ENCODE measurements around the gene BTNL2.
"Not testable (repeated sequence)": the region's sequence is repeated elsewhere in the genome, so short reads cannot be mapped to it uniquely, and the experiment has no call there.

BTNL2 gene

GRCh38 chr6:32369660-32370059 is 37.3 kb downstream of the BTNL2 start:
- Histone ChIP-seq H3K27me3 (ENCODE audit: insufficient read depth, low read length, poor library complexity, severe bottlenecking) (no peaks in the 10 kb centered on the region), H3K4me2 (ENCODE audit: low read depth, low read length, poor library complexity, severe bottlenecking) (no peak overlapping the region), H3K4me3 (ENCODE audit: low read length, poor library complexity, severe bottlenecking) (no peak overlapping the region), H4K20me1 (ENCODE audit: insufficient read depth, low read length, poor library complexity, severe bottlenecking) (no peaks in the 10 kb centered on the region), H3K4me1 (ENCODE audit: insufficient read depth, low read length, poor library complexity, severe bottlenecking) (peaks cover 57% of the 10 kb centered on the region), H3K9me2 (replicated peaks; ENCODE audit: low read depth, low read length) (no peaks in the 10 kb centered on the region), H3K79me2 (ENCODE audit: insufficient read depth, low read length) (no peaks in the 10 kb centered on the region), H2AFZ (ENCODE audit: low read length) (no peak overlapping the region), H3K36me3 (ENCODE audit: insufficient read depth, low read length) (no peaks in the 10 kb centered on the region), H3K9ac (ENCODE audit: low read depth, low read length, poor library complexity, severe bottlenecking) (no peak overlapping the region), H3K9me3 (ENCODE audit: insufficient read depth, low read depth, low read length) (no peaks in the 10 kb centered on the region), H3F3A (ENCODE audit: low read depth) (no peaks in the 10 kb centered on the region)
- TF ChIP-seq CTCF (conservative IDR thresholded peaks at IDR 0.05; ENCODE audit: low read length): no peak
- TF ChIP-seq EZH2phosphoT487 (IDR thresholded peaks at IDR 0.05; ENCODE audit: borderline replicate concordance): no peak

- Histone ChIP-seq H3K9me2 (replicated peaks; ENCODE audit: low read depth, low read length) (no peaks in the 10 kb centered on the region), H3K79me2 (ENCODE audit: insufficient read depth, low read length) (no peaks in the 10 kb centered on the region), H4K20me1 (ENCODE audit: insufficient read depth, low read length, poor library complexity, severe bottlenecking) (no peaks in the 10 kb centered on the region), H3F3A (ENCODE audit: low read depth) (no peaks in the 10 kb centered on the region), H3K9ac (ENCODE audit: low read depth, low read length, poor library complexity, severe bottlenecking) (no peak overlapping the region), H3K9me3 (ENCODE audit: insufficient read depth, low read depth, low read length) (no peaks in the 10 kb centered on the region), H3K4me3 (ENCODE audit: low read length, poor library complexity, severe bottlenecking) (no peak overlapping the region), H3K4me1 (ENCODE audit: insufficient read depth, low read length, poor library complexity, severe bottlenecking) (peaks cover 64% of the 10 kb centered on the region), H3K36me3 (ENCODE audit: insufficient read depth, low read length) (no peaks in the 10 kb centered on the region), H2AFZ (ENCODE audit: low read length) (no peak overlapping the region), H3K27me3 (ENCODE audit: insufficient read depth, low read length, poor library complexity, severe bottlenecking) (no peaks in the 10 kb centered on the region), H3K4me2 (ENCODE audit: low read depth, low read length, poor library complexity, severe bottlenecking) (no peak overlapping the region)
- TF ChIP-seq CTCF (conservative IDR thresholded peaks at IDR 0.05; ENCODE audit: low read length) (no peak), EZH2phosphoT487 (IDR thresholded peaks at IDR 0.05; ENCODE audit: borderline replicate concordance) (no peak)
Observed at GRCh38 chr6:32367644-32368043, 39.3 kb downstream of the BTNL2 start.

- peaks cover 54% of the 10 kb centered on the region for H3K4me1 ChIP-seq (ENCODE audit: insufficient read depth, low read length, poor library complexity, severe bottlenecking)
- H3K9me3 ChIP-seq (ENCODE audit: insufficient read depth, low read depth, low read length); H3K36me3 ChIP-seq (ENCODE audit: insufficient read depth, low read length); H4K20me1 ChIP-seq (ENCODE audit: insufficient read depth, low read length, poor library complexity, severe bottlenecking); H2AFZ ChIP-seq (ENCODE audit: low read length); H3K9me2 ChIP-seq (replicated peaks; ENCODE audit: low read depth, low read length); H3K4me3 ChIP-seq (ENCODE audit: low read length, poor library complexity, severe bottlenecking); H3K79me2 ChIP-seq (ENCODE audit: insufficient read depth, low read length); H3K9ac ChIP-seq (ENCODE audit: low read depth, low read length, poor library complexity, severe bottlenecking); H3F3A ChIP-seq (ENCODE audit: low read depth); H3K27me3 ChIP-seq (ENCODE audit: insufficient read depth, low read length, poor library complexity, severe bottlenecking): not testable (repeated sequence)
- H3K4me2 ChIP-seq (ENCODE audit: low read depth, low read length, poor library complexity, severe bottlenecking): peak overlapping the region; percentile 51
Observed at GRCh38 chr6:32359225-32359624, 47.8 kb downstream of the BTNL2 start.

GRCh38 chr6:32358548-32358947 is 48.4 kb downstream of the BTNL2 start:
- H2AFZ ChIP-seq (ENCODE audit: low read length); H3K4me2 ChIP-seq (ENCODE audit: low read depth, low read length, poor library complexity, severe bottlenecking); H3K9me2 ChIP-seq (replicated peaks; ENCODE audit: low read depth, low read length); H3F3A ChIP-seq (ENCODE audit: low read depth); H3K4me3 ChIP-seq (ENCODE audit: low read length, poor library complexity, severe bottlenecking); H3K9me3 ChIP-seq (ENCODE audit: insufficient read depth, low read depth, low read length); H4K20me1 ChIP-seq (ENCODE audit: insufficient read depth, low read length, poor library complexity, severe bottlenecking); H3K79me2 ChIP-seq (ENCODE audit: insufficient read depth, low read length); H3K9ac ChIP-seq (ENCODE audit: low read depth, low read length, poor library complexity, severe bottlenecking); H3K36me3 ChIP-seq (ENCODE audit: insufficient read depth, low read length); H3K27me3 ChIP-seq (ENCODE audit: insufficient read depth, low read length, poor library complexity, severe bottlenecking): not testable (repeated sequence)
- peaks cover 48% of the 10 kb centered on the region for H3K4me1 ChIP-seq (ENCODE audit: insufficient read depth, low read length, poor library complexity, severe bottlenecking)

Data from Loucy (cell line).